ENCODE results near the gene IL17RE.
A peak's percentile ranks its signal among the peaks of the same experiment; 100 is the strongest.

Gene IL17RE

GRCh38 chr3:9861201-9861600, 41.4 kb upstream of the IL17RE start:
- H2AK5ac ChIP-seq (ENCODE audit: low read depth, low read length), result no peak overlapping the region
- H3K4me2 ChIP-seq (ENCODE audit: insufficient read depth, low read length, poor library complexity, severe bottlenecking), result no peak overlapping the region
- no CpG with 5 or more reads among the region's 4 CpGs for WGBS, 2 donors (ENCODE audit: extremely low coverage in 2 of 2, insufficient read length in 2 of 2, insufficient replicate concordance in 1 of 2)
- H2BK120ac ChIP-seq (ENCODE audit: low read depth, low read length), result no peak overlapping the region
- H4K91ac ChIP-seq (ENCODE audit: low read depth, low read length, poor library complexity), result no peak overlapping the region
- H3K27ac ChIP-seq (replicated peaks; ENCODE audit: low read length), result no peak overlapping the region
- H2BK12ac ChIP-seq (ENCODE audit: low read length), result no peak overlapping the region
- no peaks in the 10 kb centered on the region for H3K79me1 ChIP-seq (ENCODE audit: low read depth, low read length)
- H2AFZ ChIP-seq (ENCODE audit: low read length), result no peak overlapping the region
- H3K4me1 ChIP-seq (ENCODE audit: control insufficient read depth in 2 of 2, insufficient read depth in 1 of 2, low read depth in 1 of 2, low read length in 2 of 2), result peaks cover 0 to 7% of the 10 kb centered on the region in 2 donors
- no peak overlapping the region for H3K4me3 ChIP-seq (ENCODE audit: low read length in 2 of 2)
- H3K4ac ChIP-seq (ENCODE audit: low read length), result no peak overlapping the region
- H3K18ac ChIP-seq (ENCODE audit: low read length), result no peak overlapping the region
- no peaks in the 10 kb centered on the region for H3K36me3 ChIP-seq (replicated peaks in 1 of 2; ENCODE audit: control insufficient read depth in 2 of 2, insufficient read depth in 2 of 2, low read length in 2 of 2)
- H3K9ac ChIP-seq (ENCODE audit: low read depth, low read length, poor library complexity), result no peak overlapping the region
- H3K9me3 ChIP-seq (replicated peaks in 1 of 2; ENCODE audit: control insufficient read depth in 2 of 2, insufficient read depth in 1 of 2, low read depth in 1 of 2, low read length in 2 of 2), result no peaks in the 10 kb centered on the region
- no peak overlapping the region for H4K8ac ChIP-seq (ENCODE audit: low read depth, low read length)
- no peak overlapping the region for H3K14ac ChIP-seq (ENCODE audit: low read length)
- no peak overlapping the region for H2BK5ac ChIP-seq (ENCODE audit: low read length)
- DNase-seq (ENCODE audit: low spot score), result no peak
- H3K27me3 ChIP-seq (ENCODE audit: control insufficient read depth in 3 of 3, insufficient read depth in 3 of 3, low read depth in 1 of 3, low read length in 3 of 3), result peaks cover 0 to 15% (median 3%) of the 10 kb centered on the region in 3 experiments
- no peak overlapping the region for H2BK15ac ChIP-seq (ENCODE audit: low read length)
- H3K23ac ChIP-seq (ENCODE audit: low read depth, low read length, poor library complexity), result no peak overlapping the region

- Histone ChIP-seq H3K27me3 (ENCODE audit: control insufficient read depth in 3 of 3, insufficient read depth in 3 of 3, low read depth in 1 of 3, low read length in 3 of 3) (peaks cover 0 to 12% (median 3%) of the 10 kb centered on the region in 3 experiments), H3K79me1 (ENCODE audit: low read depth, low read length) (no peaks in the 10 kb centered on the region), H3K23ac (ENCODE audit: low read depth, low read length, poor library complexity) (no peak overlapping the region), H2AK5ac (ENCODE audit: low read depth, low read length) (peak overlapping the region; percentile 70), H3K14ac (ENCODE audit: low read length) (no peak overlapping the region), H3K4me2 (ENCODE audit: insufficient read depth, low read length, poor library complexity, severe bottlenecking) (no peak overlapping the region), H2BK12ac (ENCODE audit: low read length) (no peak overlapping the region), H3K9ac (ENCODE audit: low read depth, low read length, poor library complexity) (no peak overlapping the region), H4K91ac (ENCODE audit: low read depth, low read length, poor library complexity) (no peak overlapping the region), H3K27ac (replicated peaks; ENCODE audit: low read length) (no peak overlapping the region), H2AFZ (ENCODE audit: low read length) (no peak overlapping the region), H3K4me1 (ENCODE audit: control insufficient read depth in 2 of 2, insufficient read depth in 1 of 2, low read depth in 1 of 2, low read length in 2 of 2) (peaks cover 0 to 7% of the 10 kb centered on the region in 2 donors), H3K36me3 (replicated peaks in 1 of 2; ENCODE audit: control insufficient read depth in 2 of 2, insufficient read depth in 2 of 2, low read length in 2 of 2) (no peaks in the 10 kb centered on the region), H4K8ac (ENCODE audit: low read depth, low read length) (peak overlapping the region; percentile 43), H3K9me3 (replicated peaks in 1 of 2; ENCODE audit: control insufficient read depth in 2 of 2, insufficient read depth in 1 of 2, low read depth in 1 of 2, low read length in 2 of 2) (no peaks in the 10 kb centered on the region), H2BK15ac (ENCODE audit: low read length) (peak overlapping the region; percentile 64), H3K4me3 (ENCODE audit: low read length in 2 of 2) (no peak overlapping the region), H3K18ac (ENCODE audit: low read length) (peak overlapping the region; percentile 35), H2BK120ac (ENCODE audit: low read depth, low read length) (peak overlapping the region; percentile 72), H2BK5ac (ENCODE audit: low read length) (peak overlapping the region; percentile 75), H3K4ac (ENCODE audit: low read length) (no peak overlapping the region)
- no CpG with 5 or more reads among the region's 5 CpGs for WGBS, 2 donors (ENCODE audit: extremely low coverage in 2 of 2, insufficient read length in 2 of 2, insufficient replicate concordance in 1 of 2)
- no peak for DNase-seq (ENCODE audit: low spot score)
Observed at GRCh38 chr3:9861626-9862130, 41.0 kb upstream of the IL17RE start.

DNA sequence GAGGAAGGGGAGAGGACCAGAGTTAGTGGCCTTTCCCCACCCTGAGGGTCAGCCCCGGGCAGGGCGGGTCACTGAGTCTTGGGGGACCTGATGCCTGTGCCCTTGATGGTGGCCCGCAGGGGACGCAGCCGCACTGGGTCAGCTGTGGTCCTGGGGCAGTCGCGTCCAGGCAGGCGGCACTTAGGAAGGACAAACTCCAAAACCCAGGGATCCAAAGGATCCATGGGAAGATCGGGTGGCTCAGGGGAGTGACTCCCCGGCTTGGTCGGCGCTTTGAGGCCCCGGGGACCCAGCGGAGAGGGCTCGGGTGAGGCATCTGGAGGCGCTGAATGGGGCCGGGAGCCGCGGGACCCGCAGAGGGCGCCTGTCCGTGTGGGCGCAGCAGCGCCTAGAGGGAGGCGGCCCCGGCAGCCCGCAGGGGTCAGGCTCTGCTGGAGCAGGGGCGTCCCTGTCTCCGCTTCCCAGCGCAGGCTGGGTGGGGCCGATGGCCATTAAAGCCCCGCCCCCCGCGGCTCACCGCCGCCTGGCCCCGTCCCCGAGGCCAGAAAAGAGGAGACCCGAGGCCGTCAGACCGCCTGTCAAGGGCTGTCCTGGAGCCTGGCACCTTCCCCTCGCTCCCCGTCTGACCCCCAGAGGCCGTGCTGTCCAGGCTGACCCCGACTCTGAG, 40.1 kb upstream of the IL17RE start:
- Histone ChIP-seq H3K4me3 (ENCODE audit: low read length in 2 of 2) (peak overlapping the region in 1 of 2 donors; percentile 57), H3K18ac (ENCODE audit: low read length) (peak overlapping the region; percentile 97), H2BK12ac (ENCODE audit: low read length) (peak overlapping the region; percentile 22), H3K4me2 (ENCODE audit: insufficient read depth, low read length, poor library complexity, severe bottlenecking) (peak overlapping the region; percentile 60), H3K27ac (replicated peaks; ENCODE audit: low read length) (no peak overlapping the region), H3K4me1 (ENCODE audit: control insufficient read depth in 2 of 2, insufficient read depth in 1 of 2, low read depth in 1 of 2, low read length in 2 of 2) (peaks cover 0 to 7% of the 10 kb centered on the region in 2 donors), H2BK15ac (ENCODE audit: low read length) (peak overlapping the region; percentile 85), H2BK120ac (ENCODE audit: low read depth, low read length) (peak overlapping the region; percentile 72), H2BK5ac (ENCODE audit: low read length) (peak overlapping the region; percentile 75), H3K14ac (ENCODE audit: low read length) (peak overlapping the region; percentile 17), H2AFZ (ENCODE audit: low read length) (peak overlapping the region; percentile 67), H4K8ac (ENCODE audit: low read depth, low read length) (no peak overlapping the region), H3K36me3 (replicated peaks in 1 of 2; ENCODE audit: control insufficient read depth in 2 of 2, insufficient read depth in 2 of 2, low read length in 2 of 2) (no peaks in the 10 kb centered on the region), H3K79me1 (ENCODE audit: low read depth, low read length) (no peaks in the 10 kb centered on the region), H3K9ac (ENCODE audit: low read depth, low read length, poor library complexity) (no peak overlapping the region), H2AK5ac (ENCODE audit: low read depth, low read length) (peak overlapping the region; percentile 88), H3K9me3 (replicated peaks in 1 of 2; ENCODE audit: control insufficient read depth in 2 of 2, insufficient read depth in 1 of 2, low read depth in 1 of 2, low read length in 2 of 2) (no peaks in the 10 kb centered on the region), H4K91ac (ENCODE audit: low read depth, low read length, poor library complexity) (no peak overlapping the region), H3K4ac (ENCODE audit: low read length) (peak overlapping the region; percentile 76), H3K23ac (ENCODE audit: low read depth, low read length, poor library complexity) (peak overlapping the region; percentile 95), H3K27me3 (ENCODE audit: control insufficient read depth in 3 of 3, insufficient read depth in 3 of 3, low read depth in 1 of 3, low read length in 3 of 3) (peaks cover 0 to 12% (median 8%) of the 10 kb centered on the region in 3 experiments)
- WGBS, 2 donors (ENCODE audit: extremely low coverage in 2 of 2, insufficient read length in 2 of 2, insufficient replicate concordance in 1 of 2), result no CpG with 5 or more reads among the region's 45 CpGs
- DNase-seq (ENCODE audit: low spot score), result peak; percentile 40

DNA sequence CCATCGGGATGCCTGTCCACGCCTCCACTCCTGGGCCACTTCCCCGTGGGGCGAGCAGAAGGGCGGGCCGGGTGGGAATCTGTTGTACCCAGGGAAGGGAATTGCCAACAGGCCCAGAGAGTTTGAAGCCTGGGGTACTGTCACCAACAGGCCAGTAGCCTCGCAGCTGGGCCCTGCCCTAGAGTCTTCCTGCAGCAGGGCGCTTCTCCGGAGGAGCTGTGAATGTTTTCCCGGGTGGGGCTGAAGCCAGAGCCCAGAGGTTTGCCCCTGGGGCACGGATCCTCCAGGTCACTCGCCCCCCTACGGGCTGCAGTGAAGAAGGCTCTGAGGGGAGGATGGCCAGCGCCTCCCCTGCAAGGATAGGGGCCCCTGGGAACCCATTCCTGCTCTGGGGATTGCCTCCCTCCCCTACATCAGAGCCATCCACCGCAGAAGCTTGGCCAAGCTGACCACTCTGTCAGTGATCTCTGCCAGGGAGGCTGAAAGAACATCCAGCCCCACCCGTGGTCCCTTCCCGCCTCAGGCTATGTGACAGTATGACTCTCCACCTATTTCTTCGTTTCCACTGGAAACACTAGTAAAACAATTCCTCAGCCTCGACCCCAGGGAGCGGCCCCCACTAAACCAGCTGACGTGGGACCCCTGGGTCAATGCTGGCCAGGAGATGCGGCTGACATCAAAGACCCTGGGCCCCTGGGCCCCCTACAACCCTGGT, 39.4 kb upstream of the IL17RE start:
- no peak for DNase-seq (ENCODE audit: low spot score)
- no peak overlapping the region for H3K27ac ChIP-seq (replicated peaks; ENCODE audit: low read length)
- no peak overlapping the region for H3K14ac ChIP-seq (ENCODE audit: low read length)
- no peak overlapping the region for H4K91ac ChIP-seq (ENCODE audit: low read depth, low read length, poor library complexity)
- peak overlapping the region; percentile 67 for H2AFZ ChIP-seq (ENCODE audit: low read length)
- peaks cover 0 to 7% of the 10 kb centered on the region in 2 donors for H3K4me1 ChIP-seq (ENCODE audit: control insufficient read depth in 2 of 2, insufficient read depth in 1 of 2, low read depth in 1 of 2, low read length in 2 of 2)
- H3K36me3 ChIP-seq (replicated peaks in 1 of 2; ENCODE audit: control insufficient read depth in 2 of 2, insufficient read depth in 2 of 2, low read length in 2 of 2), result no peaks in the 10 kb centered on the region
- no peak overlapping the region for H3K23ac ChIP-seq (ENCODE audit: low read depth, low read length, poor library complexity)
- no peak overlapping the region for H3K9ac ChIP-seq (ENCODE audit: low read depth, low read length, poor library complexity)
- WGBS, 2 donors (ENCODE audit: extremely low coverage in 2 of 2, insufficient read length in 2 of 2, insufficient replicate concordance in 1 of 2), result no CpG with 5 or more reads among the region's 22 CpGs
- peak overlapping the region in 1 of 2 donors; percentile 57 for H3K4me3 ChIP-seq (ENCODE audit: low read length in 2 of 2)
- peaks cover 0 to 12% (median 8%) of the 10 kb centered on the region in 3 experiments for H3K27me3 ChIP-seq (ENCODE audit: control insufficient read depth in 3 of 3, insufficient read depth in 3 of 3, low read depth in 1 of 3, low read length in 3 of 3)
- no peak overlapping the region for H2BK12ac ChIP-seq (ENCODE audit: low read length)
- H2BK15ac ChIP-seq (ENCODE audit: low read length), result peak overlapping the region; percentile 85
- no peak overlapping the region for H2BK5ac ChIP-seq (ENCODE audit: low read length)
- H2AK5ac ChIP-seq (ENCODE audit: low read depth, low read length), result peak overlapping the region; percentile 88
- H3K79me1 ChIP-seq (ENCODE audit: low read depth, low read length), result no peaks in the 10 kb centered on the region
- H3K4ac ChIP-seq (ENCODE audit: low read length), result no peak overlapping the region
- H3K9me3 ChIP-seq (replicated peaks in 1 of 2; ENCODE audit: control insufficient read depth in 2 of 2, insufficient read depth in 1 of 2, low read depth in 1 of 2, low read length in 2 of 2), result no peaks in the 10 kb centered on the region
- peak overlapping the region; percentile 60 for H3K4me2 ChIP-seq (ENCODE audit: insufficient read depth, low read length, poor library complexity, severe bottlenecking)
- H4K8ac ChIP-seq (ENCODE audit: low read depth, low read length), result no peak overlapping the region
- H2BK120ac ChIP-seq (ENCODE audit: low read depth, low read length), result no peak overlapping the region
- peak overlapping the region; percentile 87 for H3K18ac ChIP-seq (ENCODE audit: low read length)

Data from neuronal stem cell (in vitro differentiated cells).